GM12872 (cell line): ENCODE results near the gene DIRAS1.

ENCODE experiments used
- TF ChIP-seq, protein P1 (sequence below): IDR thresholded peaks from 3 replicates; pipeline ENCODE4 v1.5.1; 2011; ENCODE audit warnings: low read depth, mild to moderate bottlenecking, low read length, moderate library complexity; ENCODE audit not compliant: insufficient read depth

The DIRAS1 gene

DNA sequence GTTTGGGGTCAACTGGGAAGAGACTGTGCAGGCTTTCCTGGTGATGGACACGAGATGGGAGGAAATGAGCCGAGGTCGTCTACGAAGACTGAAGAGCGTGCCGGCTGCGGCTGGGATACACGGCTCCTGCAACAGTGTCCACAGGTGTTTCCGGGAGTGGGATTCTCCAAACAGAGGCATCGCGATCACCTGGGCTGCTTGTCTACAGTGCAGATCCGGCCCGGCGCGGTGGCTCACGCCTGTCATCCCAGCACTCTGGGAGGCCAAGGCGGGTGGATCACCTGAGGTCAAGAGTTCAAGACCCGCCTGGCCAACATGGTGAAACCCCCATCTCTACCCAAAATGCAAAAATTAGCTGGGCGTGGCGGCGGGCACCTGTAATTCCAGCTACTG, 30.3 kb upstream of the DIRAS1 start:
- TF ChIP-seq, protein P1, sequence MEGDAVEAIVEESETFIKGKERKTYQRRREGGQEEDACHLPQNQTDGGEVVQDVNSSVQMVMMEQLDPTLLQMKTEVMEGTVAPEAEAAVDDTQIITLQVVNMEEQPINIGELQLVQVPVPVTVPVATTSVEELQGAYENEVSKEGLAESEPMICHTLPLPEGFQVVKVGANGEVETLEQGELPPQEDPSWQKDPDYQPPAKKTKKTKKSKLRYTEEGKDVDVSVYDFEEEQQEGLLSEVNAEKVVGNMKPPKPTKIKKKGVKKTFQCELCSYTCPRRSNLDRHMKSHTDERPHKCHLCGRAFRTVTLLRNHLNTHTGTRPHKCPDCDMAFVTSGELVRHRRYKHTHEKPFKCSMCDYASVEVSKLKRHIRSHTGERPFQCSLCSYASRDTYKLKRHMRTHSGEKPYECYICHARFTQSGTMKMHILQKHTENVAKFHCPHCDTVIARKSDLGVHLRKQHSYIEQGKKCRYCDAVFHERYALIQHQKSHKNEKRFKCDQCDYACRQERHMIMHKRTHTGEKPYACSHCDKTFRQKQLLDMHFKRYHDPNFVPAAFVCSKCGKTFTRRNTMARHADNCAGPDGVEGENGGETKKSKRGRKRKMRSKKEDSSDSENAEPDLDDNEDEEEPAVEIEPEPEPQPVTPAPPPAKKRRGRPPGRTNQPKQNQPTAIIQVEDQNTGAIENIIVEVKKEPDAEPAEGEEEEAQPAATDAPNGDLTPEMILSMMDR = no peak

GRCh38 chr19:2750808-2751437, 29.8 kb upstream of the DIRAS1 start:
- TF ChIP-seq, protein P1 = no peak

DNA sequence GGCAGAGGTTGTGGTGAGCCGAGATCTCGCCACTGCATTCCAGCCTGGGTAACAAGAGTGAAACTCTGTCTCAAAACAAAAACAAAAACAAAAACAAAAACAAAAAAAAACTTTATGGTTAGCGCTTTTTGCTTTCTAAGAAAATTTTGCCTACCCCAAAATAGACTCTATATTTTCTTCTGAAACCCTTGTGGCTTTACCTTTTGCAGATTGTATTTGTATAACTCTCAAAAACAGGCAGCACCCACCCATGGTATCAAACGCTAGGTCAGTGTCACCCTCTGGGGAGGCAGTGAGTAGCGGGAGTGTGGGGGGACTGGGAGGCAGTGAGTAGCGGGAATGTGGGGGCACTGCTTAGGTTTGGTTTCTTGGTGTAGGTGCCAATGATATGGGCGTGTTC, 26.2 kb upstream of the DIRAS1 start:
- TF ChIP-seq, protein P1 = no peak

DNA sequence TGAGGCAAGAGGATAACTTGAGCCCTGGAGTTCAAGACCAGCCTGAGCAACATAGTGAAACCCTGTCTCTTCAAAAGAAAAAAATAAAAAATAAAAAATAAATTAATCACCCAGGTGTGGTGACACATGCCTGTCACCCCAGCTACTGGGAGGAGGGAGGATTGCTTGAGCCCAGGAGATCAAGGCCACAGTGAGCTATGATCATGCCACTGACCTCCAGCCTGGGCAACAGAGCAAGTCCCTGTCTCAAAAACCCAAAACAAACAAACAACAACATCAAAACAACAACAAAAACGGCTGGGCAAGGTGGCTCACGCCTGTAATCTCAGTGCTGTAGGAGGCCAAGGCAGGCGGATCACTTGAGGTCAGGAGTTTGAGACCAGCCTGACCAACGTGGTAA, 22.9 kb upstream of the DIRAS1 start:
- TF ChIP-seq, protein P1 = no peak

GRCh38 chr19:2743099-2743498, 21.9 kb upstream of the DIRAS1 start:
- TF ChIP-seq, protein P1 = no peak

DNA sequence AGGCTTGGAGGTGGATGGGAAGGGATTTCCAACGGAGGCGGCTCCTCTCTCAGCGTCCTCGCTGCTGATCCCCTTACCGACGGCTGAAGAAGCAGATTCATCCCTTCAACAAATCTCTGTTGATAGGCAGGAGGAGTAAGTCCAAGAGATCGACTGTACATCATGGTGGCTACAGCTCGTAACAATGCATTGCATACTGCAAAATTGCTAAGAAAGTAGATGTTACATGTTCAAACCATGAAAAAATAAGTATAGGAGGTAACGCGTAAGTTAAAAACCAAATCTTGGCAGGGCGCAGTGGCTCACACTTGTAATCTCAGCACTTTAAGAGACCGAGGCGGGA, 19.1 kb upstream of the DIRAS1 start:
- TF ChIP-seq, protein P1 = no peak

- TF ChIP-seq, protein P1 = no peak
Observed at GRCh38 chr19:2739602-2740313, 18.6 kb upstream of the DIRAS1 start, which contains the start of gene SLC39A3. TSS of gene SLC39A3 (minus strand) at chr19:2740017. CDS start at chr19:2737257, 2,760 bp downstream.
